ENCODE results near the gene TMEM132D. TPM values are rescaled to one million over a fixed set of nuclear protein-coding genes. Genes with fewer than 3 reads are reported as not detected.
"Not testable (repeated sequence)": the region's sequence is repeated elsewhere in the genome, so short reads cannot be mapped to it uniquely, and the experiment has no call there.

The TMEM132D gene
- total and polyA plus RNA-seq, 3 donors from 2014 or later, result 0.44 to 0.50 (median 0.47) TPM

- Histone ChIP-seq H3K36me3 (ENCODE audit: low read depth, missing control alignments) (no peaks in the 10 kb centered on the region), H3K9me3 (no peaks in the 10 kb centered on the region), H3K4me3 (no peak overlapping the region), H3K27me3 (no peaks in the 10 kb centered on the region), H3K4me1 (no peaks in the 10 kb centered on the region), H3K27ac (no peak overlapping the region)
- DNase-seq, result no peak
- TF ChIP-seq POLR2A (IDR thresholded peaks at IDR 0.05), result no peak
- TF ChIP-seq CTCF (IDR thresholded peaks at IDR 0.05), result no peak
- 92 to 93% methylated on average over 5 of the region's 5 CpGs for WGBS, 2 donors
- intact Hi-C loops (cut with DNase I; ENCODE audit: low total_unique reads), result no loop called here
These were observed 354.2 kb downstream of the TMEM132D start for GRCh38 chr12:129549656-129550055.

GRCh38 chr12:129549020-129549419, 354.8 kb downstream of the TMEM132D start:
- H3K4me3 ChIP-seq; intact Hi-C loops (cut with DNase I; ENCODE audit: low total_unique reads); H3K4me1 ChIP-seq; H3K27me3 ChIP-seq; DNase-seq; H3K36me3 ChIP-seq (ENCODE audit: low read depth, missing control alignments); H3K9me3 ChIP-seq; H3K27ac ChIP-seq: not testable (repeated sequence)
- 58 to 68% methylated on average over 2 of the region's 2 CpGs for WGBS, 2 donors

GRCh38 chr12:129544716-129545115, 359.1 kb downstream of the TMEM132D start:
- Histone ChIP-seq H3K4me3 (no peak overlapping the region), H3K36me3 (ENCODE audit: low read depth, missing control alignments) (no peaks in the 10 kb centered on the region), H3K9me3 (no peaks in the 10 kb centered on the region), H3K27me3 (no peaks in the 10 kb centered on the region), H3K4me1 (no peaks in the 10 kb centered on the region), H3K27ac (no peak overlapping the region)
- no peak for TF ChIP-seq CTCF (IDR thresholded peaks at IDR 0.05)
- no peak for TF ChIP-seq POLR2A (IDR thresholded peaks at IDR 0.05)
- intact Hi-C loops (cut with DNase I; ENCODE audit: low total_unique reads), result no loop called here
- WGBS, 2 donors, result 86 to 89% methylated on average over 6 of the region's 6 CpGs
- DNase-seq, result no peak

- Histone ChIP-seq H3K36me3 (ENCODE audit: low read depth, missing control alignments) (no peaks in the 10 kb centered on the region), H3K27me3 (no peaks in the 10 kb centered on the region), H3K27ac (no peak overlapping the region), H3K4me3 (no peak overlapping the region), H3K9me3 (no peaks in the 10 kb centered on the region), H3K4me1 (no peaks in the 10 kb centered on the region)
- TF ChIP-seq CTCF (IDR thresholded peaks at IDR 0.05), result no peak
- no peak for TF ChIP-seq POLR2A (IDR thresholded peaks at IDR 0.05)
- WGBS, 2 donors, result 92 to 95% methylated on average over 5 of the region's 5 CpGs
- intact Hi-C loops (cut with DNase I; ENCODE audit: low total_unique reads), result no loop called here
- no peak for DNase-seq
These were observed 362.9 kb downstream of the TMEM132D start for GRCh38 chr12:129540954-129541353.

GRCh38 chr12:129540249-129540648, 363.6 kb downstream of the TMEM132D start:
- H3K4me1 ChIP-seq, result no peaks in the 10 kb centered on the region
- no peaks in the 10 kb centered on the region for H3K36me3 ChIP-seq (ENCODE audit: low read depth, missing control alignments)
- intact Hi-C loops (cut with DNase I; ENCODE audit: low total_unique reads), result no loop called here
- no peak overlapping the region for H3K27ac ChIP-seq
- TF ChIP-seq CTCF (IDR thresholded peaks at IDR 0.05) (no peak), POLR2A (IDR thresholded peaks at IDR 0.05) (no peak)
- H3K27me3 ChIP-seq, result no peaks in the 10 kb centered on the region
- H3K4me3 ChIP-seq, result no peak overlapping the region
- WGBS, 2 donors, result 65 to 80% methylated on average over 3 of the region's 3 CpGs
- H3K9me3 ChIP-seq, result no peaks in the 10 kb centered on the region
- no peak for DNase-seq

- H3K36me3 ChIP-seq (ENCODE audit: low read depth, missing control alignments); H3K4me3 ChIP-seq; H3K4me1 ChIP-seq; H3K27me3 ChIP-seq; H3K27ac ChIP-seq; intact Hi-C loops (cut with DNase I; ENCODE audit: low total_unique reads); H3K9me3 ChIP-seq; DNase-seq: not testable (repeated sequence)
- 81 to 93% methylated on average over 15 of the region's 15 CpGs for WGBS, 2 donors
These were observed 365.0 kb downstream of the TMEM132D start for GRCh38 chr12:129538724-129539335.
